Stomach (tissue), 9 donors: ENCODE data around the gene LIPT1. TPM values are rescaled to one million over a fixed set of nuclear protein-coding genes. Genes with fewer than 3 reads are reported as not detected.
"Not testable (repeated sequence)": the region's sequence is repeated elsewhere in the genome, so short reads cannot be mapped to it uniquely, and the experiment has no call there.

Source experiments
- DNase-seq, 2 donors: peaks; one replicate each; pipeline versions ENCODE4 v3.0.0 to v3.0.0-alpha.2; 2013 to 2019
- H3K27ac ChIP-seq, 5 donors: fragments of 200-600 bp in 4 of 5; sonication (generic) in 4 of 5; one replicate each; pipeline ENCODE4 v1.5.1; 2013 to 2019; ENCODE audit warnings: mild to moderate bottlenecking in 1 of 5, moderate library complexity in 1 of 5
- H3K27me3 ChIP-seq, 3 donors: fragments of 200-600 bp; sonication (generic); one replicate each; pipeline ENCODE4 v1.5.1; 2017 to 2019; ENCODE audit warnings: mixed run types in 1 of 3
- H3K36me3 ChIP-seq, 4 donors: fragments of 200-600 bp; sonication (generic); 1 replicate in 3 of 4; 2 replicates in 1 of 4; pipeline ENCODE4 v1.5.1; 2016 to 2019
- H3K4me1 ChIP-seq, 4 donors: fragments of 200-600 bp; sonication (generic); one replicate each; pipeline ENCODE4 v1.5.1; 2016 to 2019
- H3K4me3 ChIP-seq, 4 donors: fragments of 200-600 bp; sonication (generic) in 3 of 4; one replicate each; pipeline ENCODE4 v1.5.1; 2016 to 2019; ENCODE audit warnings: mild to moderate bottlenecking in 1 of 4
- H3K9me3 ChIP-seq, 4 donors: fragments of 200-600 bp; sonication (generic); one replicate each; pipeline ENCODE4 v1.5.1; 2016 to 2019
- CTCF ChIP-seq, 7 experiments: fragments of 450-650 bp in 4 of 7; fragments of 200-600 bp in 3 of 7; sonication (generic) in 3 of 7; IDR thresholded peaks; one replicate each; pipeline ENCODE4 v1.5.1; 2016 to 2019; ENCODE audit warnings: antibody characterized with exemption in 7 of 7, control low read depth in 2 of 7, mild to moderate bottlenecking in 1 of 7
- EP300 ChIP-seq: sonication (generic); formaldehyde crosslinking; IDR thresholded peaks from one replicate; pipeline ENCODE4 v1.6.1; 2017; ENCODE audit warnings: antibody characterized with exemption
- POLR2A ChIP-seq, 4 donors: fragments of 450-650 bp; IDR thresholded peaks; one replicate each; pipeline ENCODE4 v1.6.1; 2016; ENCODE audit warnings: antibody characterized with exemption in 4 of 4, control low read depth in 2 of 4, mild to moderate bottlenecking in 1 of 4, moderate library complexity in 1 of 4
- POLR2AphosphoS5 ChIP-seq, 3 donors: sonication (generic); formaldehyde crosslinking; IDR thresholded peaks; one replicate each; pipeline ENCODE4 v1.6.1; 2016; ENCODE audit warnings: antibody characterized with exemption in 3 of 3
- WGBS, 5 donors: extraction: QIAGEN DNeasy Blood & Tissue Kit in 3 of 5; methylation state at CpG; one replicate each; pipeline versions ENCODE4 v1.1.5 to v1.1.7; 2013 to 2018; 5-methylcytosine and 5-hydroxymethylcytosine counted together
- intact Hi-C: fragments of 100-400 bp; cut with DNase I; formaldehyde crosslinking; loops from one replicate; pipeline ENCODE4 v1.15.1; 2023; ENCODE audit warnings: low total_unique reads
- polyA plus RNA-seq, 3 donors: library from polyadenylated mRNA; stranded (reverse); fragments of 200-250 nt; gene quantifications; one replicate each; pipeline ENCODE4 v1.2.3, GENCODE V29; 2013
- total RNA-seq, 5 donors: library from RNA; depleted of rRNA; stranded (reverse); fragments of >200 nt; gene quantifications; one replicate each; pipeline versions ENCODE4 v1.1.0 to v1.2.3, GENCODE V29; 2014 to 2016
- donor health status: healthy with polysubstance abuse.
- donor health status: Bipolar disorder and iron deficiency.
- donor health status: healthy.

Gene LIPT1
- total and polyA plus RNA-seq, 8 donors = 4.5 to 31.7 (median 11.3) TPM

- DNase-seq = no peak
- TF ChIP-seq POLR2AphosphoS5 (IDR thresholded peaks at IDR 0.05) (no peak), POLR2A (IDR thresholded peaks at IDR 0.05) (no peak), CTCF (IDR thresholded peaks at IDR 0.05) (no peak), EP300 (no peak)
- Histone ChIP-seq H3K27ac (no peak overlapping the region), H3K36me3 (no peaks in the 10 kb centered on the region), H3K27me3 (no peaks in the 10 kb centered on the region), H3K4me1 (no peaks in the 10 kb centered on the region), H3K4me3 (no peak overlapping the region), H3K9me3 (no peaks in the 10 kb centered on the region)
- WGBS, 5 donors = 81 to 95% (median 92%) methylated on average over 1 of the region's 1 CpG
- intact Hi-C loops = no loop called here
Observed at GRCh38 chr2:99111945-99112344, 42.8 kb upstream of the LIPT1 start.

- no peak overlapping the region for H3K27ac ChIP-seq
- TF ChIP-seq POLR2AphosphoS5 (IDR thresholded peaks at IDR 0.05) (no peak), CTCF (IDR thresholded peaks at IDR 0.05) (no peak), EP300 (no peak), POLR2A (IDR thresholded peaks at IDR 0.05) (no peak)
- no peaks in the 10 kb centered on the region for H3K36me3 ChIP-seq
- H3K9me3 ChIP-seq = no peaks in the 10 kb centered on the region
- no peak overlapping the region for H3K4me3 ChIP-seq
- H3K4me1 ChIP-seq = no peaks in the 10 kb centered on the region
- intact Hi-C loops = no loop called here
- WGBS, 5 donors = 50 to 72% (median 65%) methylated on average over 4 of the region's 4 CpGs
- DNase-seq = no peak
- H3K27me3 ChIP-seq = no peaks in the 10 kb centered on the region
Observed at GRCh38 chr2:99112617-99113016, 42.1 kb upstream of the LIPT1 start.

- Histone ChIP-seq H3K4me3 (no peak overlapping the region), H3K4me1 (no peaks in the 10 kb centered on the region), H3K27ac (no peak overlapping the region), H3K27me3 (no peaks in the 10 kb centered on the region), H3K36me3 (peaks cover 14 to 28% (median 23%) of the 10 kb centered on the region in 4 donors), H3K9me3 (peaks cover 0 to 78% (median 59%) of the 10 kb centered on the region in 4 donors)
- no peak for TF ChIP-seq CTCF (IDR thresholded peaks at IDR 0.05)
- TF ChIP-seq EP300 = no peak
- TF ChIP-seq POLR2AphosphoS5 (IDR thresholded peaks at IDR 0.05) = no peak
- TF ChIP-seq POLR2A (IDR thresholded peaks at IDR 0.05) = no peak
- intact Hi-C loops = no loop called here
- 75 to 96% (median 90%) methylated on average over 2 of the region's 2 CpGs for WGBS, 5 donors
- DNase-seq = no peak
Observed at GRCh38 chr2:99127981-99128380, 26.8 kb upstream of the LIPT1 start.

GRCh38 chr2:99135044-99135556 lies 19.7 kb upstream of the LIPT1 start:
- DNase-seq, H3K4me1 ChIP-seq, H3K27me3 ChIP-seq, H3K27ac ChIP-seq, H3K36me3 ChIP-seq, H3K4me3 ChIP-seq, intact Hi-C loops: not testable (repeated sequence)
- peaks cover 0 to 40% (median 28%) of the 10 kb centered on the region in 4 donors for H3K9me3 ChIP-seq
- 88 to 97% (median 96%) methylated on average over 2 of the region's 2 CpGs for WGBS, 5 donors

- TF ChIP-seq POLR2AphosphoS5 (IDR thresholded peaks at IDR 0.05) (no peak), CTCF (IDR thresholded peaks at IDR 0.05) (no peak), EP300 (no peak), POLR2A (IDR thresholded peaks at IDR 0.05) (no peak)
- 94 to 99% (median 98%) methylated on average over 4 of the region's 4 CpGs for WGBS, 5 donors
- no peaks in the 10 kb centered on the region for H3K36me3 ChIP-seq
- peaks cover 0 to 4% (median 0%) of the 10 kb centered on the region in 4 donors for H3K9me3 ChIP-seq
- no peaks in the 10 kb centered on the region for H3K27me3 ChIP-seq
- H3K4me3 ChIP-seq = no peak overlapping the region
- DNase-seq = no peak
- H3K27ac ChIP-seq = no peak overlapping the region
- peaks cover 4 to 20% (median 18%) of the 10 kb centered on the region in 4 donors for H3K4me1 ChIP-seq
- intact Hi-C loops = no loop called here
Observed at GRCh38 chr2:99139003-99139402, 15.8 kb upstream of the LIPT1 start.
